GDM1 (cell line): ENCODE results near the gene SELPLG.
"Not testable (repeated sequence)": the region's sequence is repeated elsewhere in the genome, so short reads cannot be mapped to it uniquely, and the experiment has no call there.

Experiments
- DNase-seq: peaks from one replicate; lab custom pipeline; 2025; lab: John Stamatoyannopoulos, UW

Gene SELPLG

GRCh38 chr12:108618953-108619274 lies 14.8 kb downstream of the SELPLG start:
- not testable (repeated sequence) for DNase-seq

- DNase-seq: peak; percentile 66
These were observed 15.4 kb downstream of the SELPLG start for GRCh38 chr12:108618079-108618952.

- DNase-seq: peak; percentile 65
These were observed 16.5 kb downstream of the SELPLG start for GRCh38 chr12:108616941-108617858.

- DNase-seq: no peak
These were observed 17.3 kb downstream of the SELPLG start for GRCh38 chr12:108616359-108616758.

GRCh38 chr12:108615918-108616317 lies 17.8 kb downstream of the SELPLG start:
- no peak for DNase-seq

GRCh38 chr12:108614639-108615038 lies 19.1 kb downstream of the SELPLG start:
- DNase-seq: no peak

- DNase-seq: no peak
These were observed 19.7 kb downstream of the SELPLG start for GRCh38 chr12:108614041-108614440.

- no peak for DNase-seq
These were observed 20.1 kb downstream of the SELPLG start for GRCh38 chr12:108613548-108613947.

GRCh38 chr12:108612788-108613282 lies 20.9 kb downstream of the SELPLG start:
- no peak for DNase-seq

GRCh38 chr12:108611884-108612415 lies 21.7 kb downstream of the SELPLG start:
- peak; percentile 26 for DNase-seq

GRCh38 chr12:108610856-108611605 lies 22.7 kb downstream of the SELPLG start:
- no peak for DNase-seq

GRCh38 chr12:108610336-108610815 lies 23.3 kb downstream of the SELPLG start:
- no peak for DNase-seq

- DNase-seq: no peak
These were observed 24.0 kb downstream of the SELPLG start for GRCh38 chr12:108609537-108610335.

GRCh38 chr12:108608616-108609015 lies 25.1 kb downstream of the SELPLG start:
- DNase-seq: no peak

GRCh38 chr12:108607981-108608600 lies 25.6 kb downstream of the SELPLG start:
- no peak for DNase-seq

- DNase-seq: no peak
These were observed 27.2 kb downstream of the SELPLG start for GRCh38 chr12:108606492-108606891.

- no peak for DNase-seq
These were observed 27.8 kb downstream of the SELPLG start for GRCh38 chr12:108605690-108606406.

GRCh38 chr12:108605000-108605689 lies 28.5 kb downstream of the SELPLG start:
- DNase-seq: no peak
